Melanocyte of skin (primary cell): ENCODE data around the gene FLVCR2. TPM values are rescaled to one million over a fixed set of nuclear protein-coding genes. Genes with fewer than 3 reads are reported as not detected.

Experiments
- small RNA-seq, 2 donors: library from RNA; depleted of rRNA; stranded (forward); fragments of <200 nt; gene quantifications; one replicate each; pipeline ENCODE3, GENCODE V24; 2012
- total RNA-seq, 2 donors: library from RNA; depleted of rRNA; stranded (reverse); fragments of >200 nt; gene quantifications; 2 replicates each; pipeline ENCODE4 v1.2.3, GENCODE V29; 2012

The FLVCR2 gene, protein sequence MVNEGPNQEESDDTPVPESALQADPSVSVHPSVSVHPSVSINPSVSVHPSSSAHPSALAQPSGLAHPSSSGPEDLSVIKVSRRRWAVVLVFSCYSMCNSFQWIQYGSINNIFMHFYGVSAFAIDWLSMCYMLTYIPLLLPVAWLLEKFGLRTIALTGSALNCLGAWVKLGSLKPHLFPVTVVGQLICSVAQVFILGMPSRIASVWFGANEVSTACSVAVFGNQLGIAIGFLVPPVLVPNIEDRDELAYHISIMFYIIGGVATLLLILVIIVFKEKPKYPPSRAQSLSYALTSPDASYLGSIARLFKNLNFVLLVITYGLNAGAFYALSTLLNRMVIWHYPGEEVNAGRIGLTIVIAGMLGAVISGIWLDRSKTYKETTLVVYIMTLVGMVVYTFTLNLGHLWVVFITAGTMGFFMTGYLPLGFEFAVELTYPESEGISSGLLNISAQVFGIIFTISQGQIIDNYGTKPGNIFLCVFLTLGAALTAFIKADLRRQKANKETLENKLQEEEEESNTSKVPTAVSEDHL
- total RNA-seq = 1 to 10 TPM; 2.3 to 2.8 TPM

GRCh38 chr14:75578102-75578785, at the start of gene FLVCR2:
TSS of gene FLVCR2 (plus strand) at chr14:75578620. CDS start at chr14:75578973, 353 bp downstream.

GRCh38 chr14:75660630-75661498, 82.4 kb downstream of the FLVCR2 start, which contains the start of the genes ERG28 and TTLL5:
TSS of gene ERG28 (minus strand) at chr14:75660876. CDS start at chr14:75657502, 3,374 bp downstream.
TSS of gene TTLL5 (plus strand) at chr14:75661246. CDS start at chr14:75663150, 1,904 bp downstream.

Small RNA genes within 50 kb of the gene (small RNA-seq; reads per million reads assigned to genes)
- 0.52 to 0.86 reads per million in 2 donors for gene RNA5SP387

Other genes with a start within 250 kb of the FLVCR2 start
- gene JDP2, start 150.6 kb upstream of the FLVCR2 start, total RNA-seq = 1 to 10 TPM; 3.3 to 4.5 TPM
- 1 to 10 TPM; 6.5 to 7.0 TPM for gene BATF, start 56.2 kb upstream of the FLVCR2 start, total RNA-seq
- gene ERG28, start 82.3 kb downstream of the FLVCR2 start, total RNA-seq = 10 to 100 TPM; 17.0 to 18.2 TPM
- gene TTLL5, start 82.6 kb downstream of the FLVCR2 start, total RNA-seq = 10 to 100 TPM; 24.8 to 33.3 TPM